ENCODE data around the gene CLASP1.
"Not testable (repeated sequence)": the region's sequence is repeated elsewhere in the genome, so short reads cannot be mapped to it uniquely, and the experiment has no call there.

CLASP1 gene

DNA sequence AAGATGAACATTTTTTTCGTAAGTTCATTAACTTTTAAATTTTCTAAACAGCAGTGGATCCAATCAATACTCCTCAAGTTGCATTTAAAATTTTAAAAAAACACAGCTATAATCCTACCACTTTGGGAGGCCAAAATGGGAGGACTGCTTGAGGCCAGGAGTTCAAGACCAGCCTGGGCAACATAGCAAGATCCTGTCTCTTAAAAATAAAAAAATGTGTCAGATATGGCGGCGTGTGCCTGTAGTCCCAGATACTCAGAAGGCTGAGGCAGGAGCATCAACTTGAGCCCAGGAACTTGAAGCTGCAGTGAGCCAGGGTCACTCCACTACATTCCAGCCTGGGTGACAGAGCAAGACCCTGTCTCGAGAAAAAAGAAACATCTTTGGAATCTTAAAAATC is 178.3 kb downstream of the CLASP1 start:
- DNase-seq: no peak

DNA sequence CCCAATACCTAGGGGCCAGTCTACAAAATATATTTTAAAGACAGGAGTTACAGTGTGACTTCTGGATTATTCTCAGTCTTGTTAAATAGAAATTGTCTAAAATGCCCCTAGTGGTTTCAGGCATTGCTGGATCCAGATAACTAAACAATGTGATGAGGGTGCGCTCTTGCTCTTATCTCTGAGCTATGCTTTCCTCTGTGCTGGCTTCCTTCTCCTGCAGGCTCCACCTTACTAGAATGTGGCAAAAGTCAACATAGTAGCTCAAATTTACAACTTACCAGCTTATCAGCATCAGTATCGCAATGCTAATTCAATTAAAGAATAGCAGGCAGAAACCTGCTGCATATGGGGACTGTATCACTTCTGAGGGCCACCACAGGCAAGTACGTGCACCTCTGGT is 179.9 kb downstream of the CLASP1 start:
- DNase-seq: no peak

- DNase-seq: no peak
Measured at GRCh38 chr2:121468936-121469335, 180.3 kb downstream of the CLASP1 start.

GRCh38 chr2:121459291-121459690 is 190.0 kb downstream of the CLASP1 start:
- no peak for DNase-seq

DNA sequence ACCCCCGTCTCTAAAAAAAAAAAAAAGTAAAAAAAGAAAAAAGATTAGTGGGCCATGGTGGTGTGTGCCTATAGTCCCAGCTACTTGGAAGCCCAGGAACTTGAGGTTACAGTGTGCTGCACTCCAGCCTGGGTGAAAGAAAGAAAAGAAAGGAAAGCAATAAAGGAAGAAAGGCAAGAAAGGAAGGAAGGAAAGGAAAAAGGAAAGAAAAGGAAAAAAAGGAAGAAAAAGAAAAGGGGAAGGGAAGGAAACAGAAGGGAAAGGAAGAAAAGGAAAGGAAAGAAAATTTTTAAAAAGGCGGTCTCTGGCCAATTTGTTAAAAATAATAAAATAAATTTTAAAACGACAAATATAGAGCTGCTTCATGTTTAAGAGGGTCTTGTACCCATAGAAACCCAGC is 192.9 kb downstream of the CLASP1 start:
- DNase-seq: no peak

- DNase-seq: no peak
Measured at GRCh38 chr2:121455446-121455845, 193.8 kb downstream of the CLASP1 start.

- DNase-seq: no peak
Measured at GRCh38 chr2:121454549-121455090, 194.6 kb downstream of the CLASP1 start.

DNA sequence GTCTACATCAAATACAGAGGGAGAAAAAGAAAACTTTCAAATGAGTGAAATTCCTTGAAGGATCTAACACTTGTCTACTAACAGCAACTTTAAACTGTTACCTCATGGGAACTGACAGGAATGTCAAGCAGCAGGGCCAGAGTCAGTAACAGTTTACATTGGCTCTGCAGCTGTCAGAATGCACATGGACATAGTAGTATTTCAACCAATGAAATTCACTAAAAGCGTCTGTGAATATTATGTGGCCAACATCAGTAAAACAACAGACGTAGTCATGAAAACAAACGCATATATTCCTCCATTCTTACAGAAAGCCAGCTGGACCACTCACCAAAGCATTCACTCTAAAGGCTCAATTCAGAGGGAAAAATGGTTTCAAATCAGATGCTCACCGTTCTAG is 197.9 kb downstream of the CLASP1 start:
- DNase-seq: no peak

DNA sequence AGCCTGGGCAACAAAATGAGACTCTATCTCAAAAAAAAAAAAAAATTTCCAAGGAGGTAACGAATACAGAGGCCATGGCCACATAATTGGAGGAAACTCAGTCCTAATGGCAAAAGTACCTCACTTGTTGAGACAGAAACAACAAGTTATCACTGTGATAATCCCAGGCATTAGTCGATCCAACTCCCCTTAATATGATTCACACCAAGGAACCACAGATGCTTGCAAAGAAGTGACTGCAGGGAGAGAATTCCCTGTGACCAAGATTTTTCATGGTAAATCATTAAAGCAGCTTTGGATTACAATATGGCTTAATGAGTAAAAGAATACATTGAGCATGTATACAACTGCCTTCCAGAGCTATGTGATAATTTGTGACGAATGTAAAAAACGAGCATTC is 199.0 kb downstream of the CLASP1 start:
- DNase-seq: no peak

DNA sequence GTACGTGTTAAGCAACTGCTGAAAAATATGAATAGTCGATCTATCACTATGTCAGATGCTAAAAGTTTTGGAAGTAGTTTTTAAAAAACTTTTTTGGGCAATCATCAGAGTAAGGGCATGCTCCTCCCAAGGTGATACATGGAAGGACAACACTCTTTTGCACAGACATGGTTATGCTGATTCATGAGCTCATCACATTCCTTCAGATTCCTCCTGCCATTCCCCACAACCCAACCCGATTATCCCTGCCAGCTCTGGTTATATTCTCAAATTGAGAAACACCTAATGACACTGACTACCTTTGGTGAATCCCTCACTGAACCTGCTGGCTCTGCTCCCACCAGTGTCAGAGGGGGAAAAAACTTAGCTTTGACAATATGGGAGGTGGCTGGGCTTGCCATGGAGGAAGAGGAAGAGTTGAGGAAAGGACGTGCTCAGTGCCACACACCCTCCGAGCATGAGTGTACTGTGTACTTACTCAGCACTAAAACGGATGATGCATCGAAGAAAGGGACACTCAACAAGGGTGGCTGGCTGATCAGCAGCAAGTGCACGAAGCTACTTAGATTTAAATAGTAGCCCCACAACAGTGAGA is 202.5 kb downstream of the CLASP1 start:
- no peak for DNase-seq

DNA sequence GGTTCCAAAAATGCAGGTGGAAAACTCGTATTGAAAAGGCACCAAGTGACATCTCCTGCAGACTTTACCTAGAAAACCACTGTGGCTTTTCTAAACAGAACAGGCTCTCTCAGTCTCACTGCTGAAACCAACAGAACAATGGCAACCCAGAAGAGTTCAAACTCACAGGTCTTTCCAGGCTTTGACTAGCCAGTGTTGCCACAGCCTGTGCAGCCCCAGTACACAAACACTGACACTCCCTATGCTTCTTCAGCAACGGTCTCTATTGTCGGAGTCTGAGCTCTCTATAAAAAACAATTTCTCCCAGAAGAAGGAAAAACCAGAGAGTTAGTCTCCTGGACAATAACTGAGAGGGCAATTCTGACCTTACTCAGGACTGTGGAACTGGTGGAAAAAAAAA is 206.4 kb downstream of the CLASP1 start:
- no peak for DNase-seq

GRCh38 chr2:121438290-121438689 is 211.0 kb downstream of the CLASP1 start:
- DNase-seq: not testable (repeated sequence)

GRCh38 chr2:121436918-121437317 is 212.3 kb downstream of the CLASP1 start:
- no peak for DNase-seq

DNA sequence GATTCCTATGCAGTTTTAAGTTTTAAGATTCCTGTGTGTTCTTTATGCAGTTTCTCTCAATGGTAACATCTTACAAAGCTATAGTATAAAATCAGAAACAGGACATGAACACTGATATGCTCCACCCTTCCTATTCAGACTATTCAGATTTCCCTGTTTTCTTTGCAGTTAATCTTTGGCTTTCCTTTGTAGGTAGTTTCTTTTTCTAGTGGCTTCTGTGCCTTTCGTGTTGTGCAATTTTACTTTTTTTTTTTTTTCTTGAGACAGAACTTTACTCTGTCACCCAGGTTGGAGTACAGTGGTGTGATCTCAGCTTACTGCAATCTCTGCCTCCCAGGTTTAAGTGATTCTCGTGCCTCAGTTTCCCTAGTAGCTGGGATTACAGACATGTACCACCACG is 213.5 kb downstream of the CLASP1 start:
- DNase-seq: no peak

DNA sequence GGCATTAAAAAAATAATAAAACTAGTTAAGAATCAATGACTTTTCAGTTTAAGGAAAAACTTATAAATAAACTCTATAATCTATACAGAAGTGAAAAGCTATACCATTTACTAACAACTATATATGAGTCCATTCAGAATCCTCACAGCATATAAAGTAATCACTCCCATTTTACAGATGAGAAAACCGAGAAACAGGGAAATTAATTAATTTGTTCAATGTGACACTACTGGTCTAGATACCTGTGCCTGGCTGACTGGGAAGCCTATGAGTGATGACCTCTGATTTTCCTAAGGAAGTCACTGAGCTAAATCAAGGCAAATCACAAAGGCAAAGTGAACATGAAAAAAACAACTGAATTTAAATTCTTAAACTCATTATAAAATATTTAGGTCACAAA is 218.0 kb downstream of the CLASP1 start:
- no peak for DNase-seq

DNA sequence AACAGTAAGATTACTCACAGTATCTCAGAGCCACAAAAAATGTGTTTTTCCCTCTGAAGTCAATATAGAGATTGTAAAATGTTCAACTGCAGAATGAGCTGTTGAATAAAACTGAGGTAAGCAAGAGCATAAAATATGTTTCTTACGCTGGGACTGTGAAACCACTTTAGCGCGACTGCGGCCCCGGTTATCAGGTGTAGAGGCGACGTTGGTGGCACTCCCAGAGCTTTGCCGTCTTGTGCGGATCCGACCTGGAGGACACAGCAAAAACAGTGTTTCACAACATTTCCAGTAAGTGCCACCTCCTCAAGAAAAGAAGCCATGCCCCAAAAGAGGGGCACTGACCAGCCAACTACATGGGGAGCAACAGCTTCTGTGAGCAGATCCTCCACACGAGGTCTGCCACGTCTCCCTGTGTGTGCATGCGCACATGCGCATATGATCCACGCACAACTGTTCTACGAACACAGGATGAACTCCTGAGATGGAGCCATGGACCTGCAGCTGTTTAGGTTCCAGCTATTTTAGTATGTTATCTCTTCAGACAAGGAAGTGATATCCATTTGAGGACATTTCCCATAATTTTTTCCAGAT is 219.2 kb downstream of the CLASP1 start:
- no peak for DNase-seq

DNA sequence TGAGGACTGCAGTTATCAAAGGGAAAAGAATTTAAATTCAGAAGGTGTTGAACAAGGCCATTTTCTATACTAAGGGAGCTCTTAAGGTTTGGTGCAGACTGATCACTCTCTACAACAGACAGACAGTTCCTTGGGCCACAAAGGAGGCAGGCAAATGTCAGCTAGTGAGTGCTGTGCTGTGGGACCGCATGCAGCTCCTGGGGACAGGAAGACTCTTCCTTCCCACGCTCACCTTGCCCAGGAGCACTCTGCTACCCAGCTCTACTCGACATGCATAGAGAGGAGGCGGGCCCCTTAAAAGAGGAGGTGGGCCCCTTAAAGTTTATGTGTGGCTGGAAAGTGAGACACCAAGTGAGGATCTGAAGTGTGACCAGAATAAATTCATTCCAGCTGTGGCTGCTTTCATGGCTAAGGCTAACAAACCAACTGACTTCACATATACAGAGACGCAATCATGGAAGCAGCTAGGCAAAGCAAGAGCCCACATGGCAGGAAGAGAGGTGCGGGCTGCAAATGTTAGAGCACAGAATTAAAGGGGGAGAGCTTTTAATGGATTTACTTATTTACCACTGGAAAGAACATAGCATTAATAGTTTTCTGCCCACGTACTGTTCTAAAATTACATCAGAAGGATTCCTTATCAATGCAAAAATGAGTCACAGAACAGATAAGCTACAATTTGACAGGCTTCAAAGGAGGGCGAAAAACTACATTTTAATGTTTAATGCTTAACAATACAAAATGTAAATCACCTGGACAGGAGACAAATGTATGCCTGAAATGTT is 220.0 kb downstream of the CLASP1 start:
- no peak for DNase-seq

DNA sequence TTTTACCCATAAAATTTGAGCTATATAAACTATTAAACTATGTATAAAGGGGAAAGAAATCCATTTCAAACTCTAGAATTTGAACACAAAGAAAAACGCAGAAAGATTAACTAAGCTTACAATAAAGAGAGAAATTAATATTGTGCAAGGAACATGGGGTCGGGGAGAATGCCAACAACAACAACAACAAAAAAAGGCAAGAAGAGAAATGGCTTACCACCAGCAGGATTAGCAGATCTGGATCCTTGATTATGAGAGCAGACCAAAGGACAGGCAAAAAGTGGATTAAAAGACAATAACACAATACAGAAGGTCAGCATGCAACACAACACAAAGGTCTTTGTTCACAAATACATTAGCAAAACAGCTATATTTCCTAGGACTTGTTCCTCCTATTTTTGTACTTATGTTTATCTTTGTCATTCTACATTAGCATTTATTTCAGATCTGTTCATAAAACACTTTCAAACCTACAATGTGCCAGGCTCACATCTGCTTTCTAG is 222.0 kb downstream of the CLASP1 start:
- no peak for DNase-seq

- DNase-seq: no peak
Measured at GRCh38 chr2:121420486-121420885, 228.8 kb downstream of the CLASP1 start.

DNA sequence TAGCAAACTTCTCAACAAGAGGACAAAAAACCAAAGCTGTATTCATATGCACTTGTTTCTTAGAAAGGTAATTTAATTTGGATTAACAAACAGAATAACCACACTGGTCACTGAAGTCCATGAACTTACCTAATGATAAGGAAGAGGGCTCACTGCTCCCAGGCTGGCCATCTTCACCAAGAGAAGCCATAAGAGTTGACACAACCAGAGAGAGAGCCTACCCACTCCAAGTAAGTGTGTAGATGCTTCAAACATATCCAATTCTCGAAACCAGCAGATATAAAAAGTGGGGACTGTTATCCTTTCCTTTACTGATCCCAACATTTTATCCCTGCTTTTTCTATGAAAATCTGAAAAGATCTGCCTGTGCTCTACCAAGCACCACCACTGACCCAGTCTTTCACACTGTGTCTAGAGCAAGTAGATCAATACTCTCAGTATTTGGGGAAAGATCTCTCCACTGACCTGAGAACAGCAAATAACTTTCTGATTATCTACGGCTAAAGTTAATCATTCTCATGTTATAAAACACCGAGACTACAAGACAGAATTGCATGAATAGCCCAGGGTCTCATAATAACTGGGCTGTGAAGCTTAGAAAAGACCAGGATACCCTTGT is 230.1 kb downstream of the CLASP1 start:
- DNase-seq: no peak

DNA sequence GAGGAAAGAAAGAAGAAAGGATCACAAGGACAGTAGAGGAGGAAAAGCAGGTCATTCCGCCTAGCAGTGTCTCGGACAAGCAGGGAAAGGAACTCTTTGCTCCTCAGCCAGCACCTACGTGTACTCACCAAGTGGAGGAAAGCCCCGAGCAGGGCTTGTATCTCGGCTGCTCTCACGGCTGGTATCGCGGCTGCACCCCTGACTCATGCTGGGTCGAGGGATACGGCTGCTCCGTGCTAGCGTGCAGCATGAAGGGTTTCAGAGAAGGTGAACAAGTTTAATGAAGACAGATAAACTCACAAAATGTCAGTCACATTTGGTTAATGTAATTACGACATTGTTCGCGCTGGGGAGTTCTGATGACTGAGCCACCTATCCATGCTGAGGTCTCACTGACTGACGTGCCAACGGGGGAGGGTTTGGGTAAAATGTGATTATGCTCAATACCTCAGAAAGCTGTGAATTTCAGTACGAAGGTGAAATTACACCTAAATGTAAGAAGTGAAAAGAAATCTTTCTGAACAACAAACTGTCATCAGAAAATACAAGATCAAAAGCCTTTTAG is 230.7 kb downstream of the CLASP1 start:
- no peak for DNase-seq

DNA sequence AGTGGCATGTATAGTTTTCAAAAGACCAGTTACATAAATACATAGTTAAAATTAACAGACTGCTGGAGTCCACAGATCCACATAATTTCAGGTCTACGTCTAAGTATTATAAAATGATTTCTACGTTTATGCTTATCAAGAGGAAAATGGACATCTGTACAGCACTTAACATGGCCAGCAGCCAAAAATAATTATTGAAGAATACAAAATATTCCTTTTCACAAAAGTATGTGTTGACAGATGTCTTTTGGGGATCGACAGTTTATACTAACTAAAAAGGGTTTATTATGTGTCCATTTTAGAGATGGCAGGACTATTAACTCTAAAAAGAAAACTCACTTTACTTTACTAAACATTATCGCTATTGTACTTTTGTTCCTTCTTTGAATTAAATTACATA is 231.4 kb downstream of the CLASP1 start:
- DNase-seq: no peak

DNA sequence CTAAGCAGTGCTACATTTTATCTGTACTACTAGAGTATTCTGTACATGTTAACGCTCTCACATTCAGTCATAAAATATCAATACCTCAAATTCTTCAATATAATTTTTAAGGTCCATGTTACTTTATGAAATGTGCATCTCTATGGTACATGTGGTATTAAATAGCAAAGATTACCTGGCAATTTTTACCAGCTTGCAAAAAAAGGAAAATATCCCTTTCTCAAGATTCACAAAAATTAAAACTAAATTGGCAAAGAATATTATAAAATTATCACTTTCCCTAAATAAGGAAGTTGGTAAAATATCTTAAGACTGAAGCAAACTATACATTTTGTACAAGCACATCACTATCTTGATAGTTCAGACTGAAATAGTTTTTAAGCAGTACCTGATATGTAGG is 233.5 kb downstream of the CLASP1 start:
- no peak for DNase-seq
